GM13976 (cell line): ENCODE data around the gene STEAP2.
"Not testable (repeated sequence)": the region's sequence is repeated elsewhere in the genome, so short reads cannot be mapped to it uniquely, and the experiment has no call there.

Source experiments
- DNase-seq: peaks from one replicate; pipeline ENCODE4 v3.0.0; 2012; ENCODE audit warnings: low spot score
- CTCF ChIP-seq: IDR thresholded peaks from 2 replicates; pipeline ENCODE4 v1.5.1; 2012; ENCODE audit warnings: borderline replicate concordance, mild to moderate bottlenecking; ENCODE audit not compliant: insufficient read depth; ENCODE audit errors: extremely low read depth, missing control alignments, control extremely low read depth
- in situ Hi-C: fragments of 300-500 bp; cut with MboI; formaldehyde crosslinking; loops from one replicate; pipeline ENCODE4 v1.12.0; 2022; ENCODE audit warnings: low sequenced_read_pairs, mixed read lengths, inconsistent platforms; ENCODE audit not compliant: unreplicated experiment

STEAP2 gene

GRCh38 chr7:90244909-90245851, 33.6 kb downstream of the STEAP2 start, which contains the start of gene CFAP69:
CFAP69 (plus strand) TSS chr7:90245174; CDS start chr7:90245425, 251 bp downstream.
- peak; percentile 87 for DNase-seq
- in situ Hi-C loops, result loop anchor here (10.0 kb wide), 1 partner anchor 80 kb away; no protein-coding TSS in a partner anchor
- no peak for TF ChIP-seq CTCF

- DNase-seq, result no peak
- no peak for TF ChIP-seq CTCF
- in situ Hi-C loops, result loop anchor here (10.0 kb wide), 1 partner anchor 81 kb away; no protein-coding TSS in a partner anchor
These were observed 34.6 kb downstream of the STEAP2 start for GRCh38 chr7:90246171-90246570.

- TF ChIP-seq CTCF, result no peak
- in situ Hi-C loops, result loop anchor here (10.0 kb wide), 1 partner anchor 84 kb away; no protein-coding TSS in a partner anchor
These were observed 37.2 kb downstream of the STEAP2 start for GRCh38 chr7:90248706-90249105.

GRCh38 chr7:90250601-90251303, 39.2 kb downstream of the STEAP2 start:
- in situ Hi-C loops, result no loop called here
- TF ChIP-seq CTCF, result no peak
- DNase-seq, result no peak

More at GRCh38 chr7:90248706-90249105, 37.2 kb downstream of the STEAP2 start:
- DNase-seq, result no peak

- DNase-seq, result no peak
- no peak for TF ChIP-seq CTCF
- in situ Hi-C loops, result no loop called here
These were observed 39.7 kb downstream of the STEAP2 start for GRCh38 chr7:90251304-90251635.

- DNase-seq, in situ Hi-C loops: not testable (repeated sequence)
These were observed 44.5 kb downstream of the STEAP2 start for GRCh38 chr7:90256011-90256410.

- DNase-seq, result no peak
- TF ChIP-seq CTCF, result no peak
- in situ Hi-C loops, result no loop called here
These were observed 45.2 kb downstream of the STEAP2 start for GRCh38 chr7:90256778-90257177.
